GM12891 (cell line): ENCODE measurements around the gene XPNPEP3.

Experiments
- PAX5 ChIP-seq: IDR thresholded peaks from 2 replicates; pipeline ENCODE4 v1.6.1; 2011; ENCODE audit warnings: low read length, moderate library complexity, mild to moderate bottlenecking; ENCODE audit not compliant: insufficient read depth, severe bottlenecking
- POLR2A ChIP-seq: IDR thresholded peaks from 2 replicates; pipeline ENCODE4 v1.6.1; 2011; ENCODE audit warnings: low read depth, low read length, control low read depth
- POLR2AphosphoS5 ChIP-seq: IDR thresholded peaks from 2 replicates; pipeline ENCODE4 v1.6.1; 2011; ENCODE audit warnings: low read depth, low read length, control low read depth
- POU2F2 ChIP-seq: IDR thresholded peaks from 2 replicates; pipeline ENCODE4 v1.6.1; 2011; ENCODE audit warnings: low read depth, mild to moderate bottlenecking, control low read depth, low read length, moderate library complexity
- SPI1 ChIP-seq: IDR thresholded peaks from 2 replicates; pipeline ENCODE4 v1.6.1; 2011; ENCODE audit warnings: low read depth, low read length, control low read depth
- TAF1 ChIP-seq: IDR thresholded peaks from 2 replicates; pipeline ENCODE4 v1.6.1; 2011; ENCODE audit warnings: low read depth, low read length, control low read depth

- TF ChIP-seq POLR2AphosphoS5 (no peak), TAF1 (no peak), POU2F2 (no peak), POLR2A (no peak), SPI1 (no peak), PAX5 (no peak)
Measured at GRCh38 chr22:40922484-40923303, 65.7 kb downstream of the XPNPEP3 start.
